ENCODE data around the gene RRP12.

The RRP12 gene

DNA sequence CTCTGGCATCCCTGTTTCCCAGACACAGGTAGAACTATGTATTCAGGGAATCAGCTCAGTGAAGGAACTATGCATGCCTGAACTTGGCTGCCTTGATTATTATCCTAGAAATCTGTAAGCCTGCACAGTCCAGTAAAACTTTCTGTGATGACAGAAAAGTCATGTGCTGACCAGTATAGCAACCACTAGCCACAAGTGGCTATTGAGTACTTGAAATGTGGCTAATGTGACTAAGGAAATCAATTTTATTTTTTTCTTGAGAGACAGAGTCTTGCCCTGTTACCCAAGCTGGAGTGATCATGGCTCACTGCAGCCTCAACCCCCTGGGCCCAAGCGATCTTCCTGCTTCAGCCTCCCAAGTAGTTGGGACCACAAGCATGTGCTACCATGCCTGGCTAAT lies 41.1 kb upstream of the RRP12 start:
- TF ChIP-seq, protein P1, sequence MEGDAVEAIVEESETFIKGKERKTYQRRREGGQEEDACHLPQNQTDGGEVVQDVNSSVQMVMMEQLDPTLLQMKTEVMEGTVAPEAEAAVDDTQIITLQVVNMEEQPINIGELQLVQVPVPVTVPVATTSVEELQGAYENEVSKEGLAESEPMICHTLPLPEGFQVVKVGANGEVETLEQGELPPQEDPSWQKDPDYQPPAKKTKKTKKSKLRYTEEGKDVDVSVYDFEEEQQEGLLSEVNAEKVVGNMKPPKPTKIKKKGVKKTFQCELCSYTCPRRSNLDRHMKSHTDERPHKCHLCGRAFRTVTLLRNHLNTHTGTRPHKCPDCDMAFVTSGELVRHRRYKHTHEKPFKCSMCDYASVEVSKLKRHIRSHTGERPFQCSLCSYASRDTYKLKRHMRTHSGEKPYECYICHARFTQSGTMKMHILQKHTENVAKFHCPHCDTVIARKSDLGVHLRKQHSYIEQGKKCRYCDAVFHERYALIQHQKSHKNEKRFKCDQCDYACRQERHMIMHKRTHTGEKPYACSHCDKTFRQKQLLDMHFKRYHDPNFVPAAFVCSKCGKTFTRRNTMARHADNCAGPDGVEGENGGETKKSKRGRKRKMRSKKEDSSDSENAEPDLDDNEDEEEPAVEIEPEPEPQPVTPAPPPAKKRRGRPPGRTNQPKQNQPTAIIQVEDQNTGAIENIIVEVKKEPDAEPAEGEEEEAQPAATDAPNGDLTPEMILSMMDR (IDR thresholded peaks at IDR 0.05; ENCODE audit: borderline replicate concordance, insufficient read depth, low read depth, low read length), result no peak
- H3K4me3 ChIP-seq (ENCODE audit: low read depth, low read length), result no peak overlapping the region

DNA sequence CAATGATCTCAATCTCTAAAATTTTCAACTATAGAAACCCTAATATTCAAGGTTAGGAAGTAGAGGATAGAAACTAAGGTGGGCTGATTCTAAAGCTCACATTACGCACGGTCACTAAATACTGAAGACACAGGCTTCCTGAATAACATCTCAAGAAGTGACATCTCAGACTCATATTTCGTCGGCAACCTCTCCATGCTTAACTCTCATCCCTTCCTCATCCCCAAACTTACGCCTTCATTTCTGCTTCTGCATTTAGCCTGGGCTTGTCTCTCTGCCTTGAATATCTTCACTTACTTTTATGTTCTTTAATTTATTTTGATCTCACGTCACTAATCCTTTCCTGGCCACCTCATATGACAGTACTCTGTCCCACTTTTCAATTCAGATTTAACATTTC lies 34.1 kb upstream of the RRP12 start:
- TF ChIP-seq, protein P1 (IDR thresholded peaks at IDR 0.05; ENCODE audit: borderline replicate concordance, insufficient read depth, low read depth, low read length), result no peak
- H3K4me3 ChIP-seq (ENCODE audit: low read depth, low read length), result no peak overlapping the region

DNA sequence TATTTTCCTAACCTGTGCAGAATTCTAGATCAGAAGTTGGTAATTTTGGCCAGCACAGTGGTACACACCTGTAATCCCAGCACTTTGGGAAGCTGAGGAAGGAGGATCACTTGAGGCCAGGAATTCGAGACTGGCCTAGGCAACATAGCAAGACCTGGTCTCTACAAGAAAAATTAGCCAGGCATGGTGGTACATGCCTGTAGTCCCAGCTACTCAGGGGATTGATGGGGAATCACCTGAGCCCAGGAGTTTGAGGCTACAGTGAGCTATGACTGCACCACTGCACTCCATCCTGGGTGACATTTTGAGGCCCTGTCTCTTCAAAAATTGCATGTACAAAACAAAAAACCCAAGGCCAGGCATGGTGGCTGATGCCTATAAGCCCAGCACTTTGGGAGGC lies 33.4 kb upstream of the RRP12 start:
- H3K4me3 ChIP-seq (ENCODE audit: low read depth, low read length), result no peak overlapping the region
- TF ChIP-seq, protein P1 (IDR thresholded peaks at IDR 0.05; ENCODE audit: borderline replicate concordance, insufficient read depth, low read depth, low read length), result no peak

DNA sequence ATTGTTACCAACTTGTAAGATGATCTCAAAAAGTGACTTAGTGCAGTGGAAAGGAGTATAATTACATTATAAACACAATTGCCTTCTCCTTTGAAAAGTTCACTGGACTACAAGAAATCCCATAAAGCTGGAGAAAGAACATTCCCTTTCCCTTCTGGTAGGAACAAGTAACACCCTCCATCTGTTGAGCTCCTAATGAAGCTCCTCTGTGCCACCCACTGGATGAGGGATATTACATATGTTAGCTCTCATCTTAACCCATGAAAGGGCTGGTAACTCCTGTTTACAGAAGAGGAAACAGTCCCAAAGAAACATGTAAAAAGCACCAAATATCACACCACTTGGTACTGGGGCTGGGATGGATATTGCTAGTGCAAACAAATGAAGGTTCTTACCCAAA lies 32.9 kb upstream of the RRP12 start:
- TF ChIP-seq, protein P1 (IDR thresholded peaks at IDR 0.05; ENCODE audit: borderline replicate concordance, insufficient read depth, low read depth, low read length), result no peak
- H3K4me3 ChIP-seq (ENCODE audit: low read depth, low read length), result no peak overlapping the region

DNA sequence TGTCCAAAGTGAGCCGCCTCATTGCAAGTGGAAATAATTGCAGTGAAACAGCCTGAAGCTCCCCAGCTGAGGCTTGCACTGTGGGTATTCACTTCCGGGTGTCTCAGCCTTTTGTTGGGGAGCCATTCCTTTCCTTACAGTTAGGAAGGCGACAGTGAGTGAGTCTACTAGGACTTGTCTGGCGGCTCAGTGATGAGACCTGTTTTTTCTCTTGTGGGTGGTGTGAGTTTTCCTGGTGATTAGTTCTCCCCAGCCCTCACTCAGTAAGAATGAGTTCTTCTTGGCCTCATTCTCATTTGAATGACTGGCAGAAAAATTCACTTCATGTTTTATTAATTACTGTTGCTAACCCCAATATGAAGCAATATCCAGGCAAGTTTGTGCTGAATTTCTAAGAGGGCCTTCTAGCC lies 27.4 kb upstream of the RRP12 start:
- peak overlapping the region; percentile 42 for H3K4me3 ChIP-seq (ENCODE audit: low read depth, low read length)
- TF ChIP-seq, protein P1 (IDR thresholded peaks at IDR 0.05; ENCODE audit: borderline replicate concordance, insufficient read depth, low read depth, low read length), result no peak

DNA sequence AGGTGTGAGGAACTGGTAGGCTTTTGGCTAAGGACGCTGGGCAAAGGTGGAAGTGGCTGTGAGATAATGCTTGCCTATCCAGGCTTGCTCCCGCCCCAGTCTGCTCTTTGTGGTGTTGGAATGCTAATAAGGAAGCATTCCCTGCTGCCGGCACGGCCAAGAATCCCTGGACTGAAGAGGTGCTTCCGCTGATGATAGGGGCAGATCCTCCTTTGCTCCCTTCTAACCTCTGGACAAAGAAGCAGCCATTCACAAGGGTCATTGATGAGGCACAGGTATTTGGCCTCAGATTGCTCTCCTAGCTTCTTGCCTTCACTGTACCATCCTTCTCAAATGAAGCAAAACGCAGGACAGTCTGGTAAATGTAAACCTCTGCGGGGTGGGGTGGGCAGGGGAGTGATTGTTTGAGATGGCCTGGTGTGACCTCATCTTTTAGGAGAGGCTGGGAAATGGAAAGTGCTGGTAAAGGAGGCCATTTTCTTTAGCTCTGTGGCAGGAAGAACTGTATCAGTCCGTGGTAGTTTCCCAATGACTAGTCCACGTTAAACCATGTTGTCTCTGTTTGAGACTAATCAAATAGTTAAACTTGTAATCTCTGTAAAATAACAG lies 26.5 kb upstream of the RRP12 start:
- TF ChIP-seq, protein P1 (IDR thresholded peaks at IDR 0.05; ENCODE audit: borderline replicate concordance, insufficient read depth, low read depth, low read length), result no peak

DNA sequence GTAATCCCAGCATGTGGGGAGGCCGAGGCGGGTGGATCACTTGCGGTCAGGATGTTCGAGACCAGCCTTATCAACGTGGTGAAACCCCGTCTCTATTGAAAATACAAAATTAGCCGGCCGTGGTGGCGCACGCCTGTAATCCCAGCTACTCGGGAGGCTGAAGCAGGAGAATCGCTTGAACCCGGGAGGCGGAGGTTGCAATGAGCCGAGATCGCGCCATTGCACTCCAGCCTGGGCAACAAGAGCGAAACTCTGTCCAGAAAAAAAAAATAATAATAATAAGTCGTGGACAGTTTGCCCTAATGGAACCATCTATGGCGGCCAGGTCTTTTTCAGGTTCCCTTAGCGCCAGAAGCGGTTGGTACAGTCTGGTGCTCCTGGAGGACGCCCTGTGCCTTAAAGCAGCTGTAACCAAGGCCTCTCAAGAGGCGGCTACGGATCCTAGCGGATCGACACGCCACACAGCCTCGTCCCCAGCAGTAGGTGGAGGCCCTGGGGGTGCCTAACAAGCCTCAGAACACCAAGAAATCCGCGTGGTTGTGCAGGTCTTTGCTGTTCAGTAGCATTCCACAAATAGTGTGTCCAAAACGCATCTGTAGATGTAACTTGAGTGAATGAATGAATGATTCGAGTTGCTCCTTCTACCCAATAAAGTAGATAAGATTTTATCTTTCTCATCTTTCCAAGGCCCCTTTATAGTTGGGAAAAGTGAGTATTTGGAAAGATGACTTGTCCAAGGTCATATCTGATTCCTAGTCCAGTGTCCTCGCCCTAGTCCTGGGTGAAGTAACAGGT lies 25.8 kb upstream of the RRP12 start:
- TF ChIP-seq, protein P1 (IDR thresholded peaks at IDR 0.05; ENCODE audit: borderline replicate concordance, insufficient read depth, low read depth, low read length), result no peak
- H3K4me3 ChIP-seq (ENCODE audit: low read depth, low read length), result peak overlapping the region; percentile 79

More for the DNA sequence above, 26.5 kb upstream of the RRP12 start:
- H3K4me3 ChIP-seq (ENCODE audit: low read depth, low read length), result peak overlapping the region; percentile 79
